ENCODE measurements around the gene ROR1. TPM values are rescaled to one million over a fixed set of nuclear protein-coding genes. Genes with fewer than 3 reads are reported as not detected.

ROR1 gene
- total and polyA plus RNA-seq, 9 of the 15 experiments (the other 6 are each of a cell fraction or from before 2014, with no cell fraction given), result 0.02 TPM; not detected in 8

- in situ Hi-C loops (cut with MboI) (no loop called here), intact Hi-C loops (cut with micrococcal nuclease) (no loop called here)
- Histone ChIP-seq H3K4me1 (replicated peaks in 1 of 2; ENCODE audit: control insufficient read depth in 2 of 2, insufficient read depth in 2 of 2, low read length in 2 of 2) (no peaks in the 10 kb centered on the region), H3K79me2 (ENCODE audit: control insufficient read depth, insufficient read depth, low read length) (no peaks in the 10 kb centered on the region), H3K36me3 (ENCODE audit: control insufficient read depth, insufficient read depth, low read length) (no peaks in the 10 kb centered on the region), H2AFZ (ENCODE audit: low read depth, low read length) (no peak overlapping the region), H3K9me1 (ENCODE audit: control insufficient read depth, insufficient read depth, low read length) (no peaks in the 10 kb centered on the region), H3K9ac (ENCODE audit: insufficient read depth in 1 of 2, low read depth in 2 of 2, low read length in 2 of 2) (no peak overlapping the region), H3K4me3 (no peak overlapping the region), H3K27ac (ENCODE audit: extremely low read depth, low read depth, low read length) (no peak overlapping the region), H3K4me2 (ENCODE audit: insufficient read depth, low read length) (no peak overlapping the region), H4K20me1 (replicated peaks; ENCODE audit: control insufficient read depth, insufficient read depth, low read length) (no peaks in the 10 kb centered on the region), H3K9me3 (replicated peaks; ENCODE audit: control insufficient read depth, insufficient read depth, low read depth, low read length) (no peaks in the 10 kb centered on the region), H3K27me3 (ENCODE audit: control insufficient read depth in 2 of 2, insufficient read depth in 2 of 2, low read length in 2 of 2) (peaks cover 0 to 4% of the 10 kb centered on the region in 2 experiments; a peak in 1 of 5 replicates)
- TF ChIP-seq SNRNP70 (optimal IDR thresholded peaks at IDR 0.05; ENCODE audit: low read depth, low read length) (no peak), MEF2A (IDR thresholded peaks at IDR 0.05; ENCODE audit: control insufficient read depth, low read depth, low read length) (no peak), ELF4 (CRISPR knock-in tag; IDR thresholded peaks at IDR 0.05) (no peak), TCF15 (CRISPR knock-in tag; IDR thresholded peaks at IDR 0.05) (no peak), RBM14 (IDR thresholded peaks at IDR 0.05; ENCODE audit: borderline replicate concordance, insufficient read depth, low read depth, low read length) (no peak), ZNF830 (CRISPR knock-in tag; IDR thresholded peaks at IDR 0.05) (no peak), CBX8 (IDR thresholded peaks at IDR 0.05; ENCODE audit: borderline replicate concordance, extremely low read depth, low read depth, low read length, poor library complexity, severe bottlenecking) (no peak), RHOXF2B (CRISPR knock-in tag; conservative IDR thresholded peaks at IDR 0.05) (no peak), BRD9 (IDR thresholded peaks at IDR 0.05; ENCODE audit: low read depth, partially characterized antibody) (no peak), CHCHD3 (CRISPR knock-in tag; IDR thresholded peaks at IDR 0.05) (no peak), MTA2 (IDR thresholded peaks at IDR 0.05; ENCODE audit: low read depth) (no peak), ZNF512 (tag; IDR thresholded peaks at IDR 0.05) (no peak), ZNF23 (CRISPR knock-in tag; IDR thresholded peaks at IDR 0.05) (no peak), SMARCA4 (IDR thresholded peaks at IDR 0.05) (no peak)
- ATAC-seq (no peak), FAIRE-seq (no peak), DNase-seq (ENCODE audit: extremely low read depth in 1 of 4, low spot score in 3 of 4) (no peak)
- 0% methylated on average over 2 of the region's 2 CpGs for WGBS (ENCODE audit: insufficient coverage, low coverage, missing lambda C conversion rate)
- ChIA-PET CTCF (ENCODE audit: low intra/inter-chr PET ratio) (no interaction called here), POLR2A (interaction anchor here (1.2 kb wide), 1 partner anchor 11 kb away, joined by 3 read pairs; no protein-coding TSS in a partner anchor)
- BruUV-seq (replicated peaks), result no TSS peak
Observed at GRCh38 chr1:64046243-64046642, 272.4 kb downstream of the ROR1 start.
